ENCODE results near the gene FABP7. TPM values are rescaled to one million over a fixed set of nuclear protein-coding genes. Genes with fewer than 3 reads are reported as not detected.
"Not testable (repeated sequence)": the region's sequence is repeated elsewhere in the genome, so short reads cannot be mapped to it uniquely, and the experiment has no call there.

Gene FABP7
- total RNA-seq, 2 donors from 2014 or later = not detected

DNA sequence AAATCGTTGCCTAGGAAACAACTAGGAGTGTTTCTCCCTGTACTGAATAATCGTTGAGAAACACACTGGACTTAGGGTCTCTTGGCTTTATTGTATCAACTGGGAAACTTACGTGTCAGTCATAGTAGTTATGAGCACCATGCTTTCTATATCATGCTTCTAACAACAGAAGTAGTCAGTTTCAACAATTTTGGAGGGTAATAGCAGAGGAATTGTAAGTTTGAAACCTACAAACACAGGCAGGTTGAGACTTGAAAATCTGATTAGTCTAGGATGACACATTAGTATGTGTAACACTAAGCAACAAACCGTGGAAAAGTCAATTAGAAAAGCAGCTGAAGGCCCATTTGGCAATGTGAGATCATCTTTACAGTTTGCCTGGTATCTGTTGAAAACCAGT, 43.9 kb upstream of the FABP7 start:
- no peaks in the 10 kb centered on the region for H3K27me3 ChIP-seq (replicated peaks; ENCODE audit: insufficient read depth)
- no peak overlapping the region for H3K27ac ChIP-seq
- ATAC-seq (ENCODE audit: insufficient number of reproducible peaks, low FRiP score, low read depth) (no peak), DNase-seq (ENCODE audit: low spot score) (no peak)
- no peaks in the 10 kb centered on the region for H3K4me1 ChIP-seq (ENCODE audit: control insufficient read depth in 1 of 2, low read depth in 2 of 2)
- no peaks in the 10 kb centered on the region for H3K36me3 ChIP-seq
- H3K9me3 ChIP-seq = no peaks in the 10 kb centered on the region
- H3K4me3 ChIP-seq = no peak overlapping the region
- TF ChIP-seq, protein P1, sequence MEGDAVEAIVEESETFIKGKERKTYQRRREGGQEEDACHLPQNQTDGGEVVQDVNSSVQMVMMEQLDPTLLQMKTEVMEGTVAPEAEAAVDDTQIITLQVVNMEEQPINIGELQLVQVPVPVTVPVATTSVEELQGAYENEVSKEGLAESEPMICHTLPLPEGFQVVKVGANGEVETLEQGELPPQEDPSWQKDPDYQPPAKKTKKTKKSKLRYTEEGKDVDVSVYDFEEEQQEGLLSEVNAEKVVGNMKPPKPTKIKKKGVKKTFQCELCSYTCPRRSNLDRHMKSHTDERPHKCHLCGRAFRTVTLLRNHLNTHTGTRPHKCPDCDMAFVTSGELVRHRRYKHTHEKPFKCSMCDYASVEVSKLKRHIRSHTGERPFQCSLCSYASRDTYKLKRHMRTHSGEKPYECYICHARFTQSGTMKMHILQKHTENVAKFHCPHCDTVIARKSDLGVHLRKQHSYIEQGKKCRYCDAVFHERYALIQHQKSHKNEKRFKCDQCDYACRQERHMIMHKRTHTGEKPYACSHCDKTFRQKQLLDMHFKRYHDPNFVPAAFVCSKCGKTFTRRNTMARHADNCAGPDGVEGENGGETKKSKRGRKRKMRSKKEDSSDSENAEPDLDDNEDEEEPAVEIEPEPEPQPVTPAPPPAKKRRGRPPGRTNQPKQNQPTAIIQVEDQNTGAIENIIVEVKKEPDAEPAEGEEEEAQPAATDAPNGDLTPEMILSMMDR (IDR thresholded peaks at IDR 0.05) = no peak

DNA sequence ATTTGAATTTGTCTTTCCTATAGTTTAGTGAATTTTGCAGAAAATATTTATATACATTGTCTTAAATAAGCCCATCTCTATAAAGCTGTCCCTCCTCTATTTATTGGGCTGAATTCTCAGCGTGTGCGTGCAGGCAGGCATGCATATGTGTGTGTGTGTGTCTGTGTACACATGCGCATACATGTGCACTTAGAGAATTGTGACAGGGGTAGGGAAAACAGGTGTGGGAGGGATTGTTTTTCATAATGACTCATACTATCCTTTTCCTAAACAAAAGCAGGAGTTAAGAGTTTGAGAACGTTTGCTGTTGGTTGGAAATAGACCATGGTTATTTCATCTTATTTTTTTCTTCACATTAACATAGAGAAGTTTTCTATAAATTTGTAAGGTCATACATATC, 43.4 kb upstream of the FABP7 start:
- no peaks in the 10 kb centered on the region for H3K4me1 ChIP-seq (ENCODE audit: control insufficient read depth in 1 of 2, low read depth in 2 of 2)
- no peak overlapping the region for H3K4me3 ChIP-seq
- ATAC-seq (ENCODE audit: insufficient number of reproducible peaks, low FRiP score, low read depth) (no peak), DNase-seq (ENCODE audit: low spot score) (no peak)
- no peaks in the 10 kb centered on the region for H3K36me3 ChIP-seq
- TF ChIP-seq, protein P1 (IDR thresholded peaks at IDR 0.05) = no peak
- H3K27ac ChIP-seq = no peak overlapping the region
- H3K27me3 ChIP-seq (replicated peaks; ENCODE audit: insufficient read depth) = no peaks in the 10 kb centered on the region
- no peaks in the 10 kb centered on the region for H3K9me3 ChIP-seq

DNA sequence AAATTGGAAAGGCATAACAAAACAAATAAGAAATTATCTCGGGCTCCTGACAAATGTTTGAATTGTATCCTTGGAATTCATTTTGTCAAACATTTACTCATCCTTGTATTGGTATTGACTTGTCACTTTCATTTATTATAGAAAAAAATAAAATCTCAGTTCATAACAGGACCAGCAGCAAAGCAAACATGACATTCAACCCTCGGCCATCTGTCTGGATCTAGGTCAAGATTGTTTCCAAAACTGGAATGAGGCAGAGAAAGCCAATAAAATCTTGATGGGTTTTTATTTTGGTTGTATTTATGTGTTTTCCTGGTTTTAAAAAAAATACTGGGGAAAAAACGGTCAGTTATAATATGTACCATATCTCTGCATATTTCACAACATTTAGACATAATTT, 42.9 kb upstream of the FABP7 start:
- H3K27me3 ChIP-seq (replicated peaks; ENCODE audit: insufficient read depth) = no peaks in the 10 kb centered on the region
- H3K27ac ChIP-seq = no peak overlapping the region
- no peak for ATAC-seq (ENCODE audit: insufficient number of reproducible peaks, low FRiP score, low read depth)
- H3K36me3 ChIP-seq = no peaks in the 10 kb centered on the region
- H3K9me3 ChIP-seq = no peaks in the 10 kb centered on the region
- no peak for DNase-seq (ENCODE audit: low spot score)
- H3K4me3 ChIP-seq = no peak overlapping the region
- TF ChIP-seq, protein P1 (IDR thresholded peaks at IDR 0.05) = no peak
- H3K4me1 ChIP-seq (ENCODE audit: control insufficient read depth in 1 of 2, low read depth in 2 of 2) = no peaks in the 10 kb centered on the region

DNA sequence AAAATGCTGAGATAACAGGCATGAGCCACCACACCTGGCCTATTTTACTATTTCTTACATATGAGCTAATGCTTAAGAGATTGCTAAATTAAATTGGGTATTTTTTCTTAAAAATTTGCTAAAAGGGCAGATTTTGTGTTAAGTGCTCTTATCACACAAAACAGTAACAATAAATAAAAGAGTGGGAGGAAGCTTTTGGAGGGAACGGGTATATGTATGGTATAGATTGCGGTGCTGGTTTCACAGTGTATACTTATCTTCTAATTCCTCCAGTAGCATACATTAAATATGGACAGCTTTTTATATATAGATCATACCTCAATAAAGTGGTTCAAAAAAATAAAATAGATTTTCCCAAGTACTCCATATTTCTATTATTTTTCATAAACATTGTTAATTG, 39.4 kb upstream of the FABP7 start:
- H3K4me3 ChIP-seq = no peak overlapping the region
- no peak for ATAC-seq (ENCODE audit: insufficient number of reproducible peaks, low FRiP score, low read depth)
- no peaks in the 10 kb centered on the region for H3K4me1 ChIP-seq (ENCODE audit: control insufficient read depth in 1 of 2, low read depth in 2 of 2)
- no peak for DNase-seq (ENCODE audit: low spot score)
- H3K27me3 ChIP-seq (replicated peaks; ENCODE audit: insufficient read depth) = no peaks in the 10 kb centered on the region
- no peaks in the 10 kb centered on the region for H3K36me3 ChIP-seq
- TF ChIP-seq, protein P1 (IDR thresholded peaks at IDR 0.05) = no peak
- no peaks in the 10 kb centered on the region for H3K9me3 ChIP-seq
- no peak overlapping the region for H3K27ac ChIP-seq

DNA sequence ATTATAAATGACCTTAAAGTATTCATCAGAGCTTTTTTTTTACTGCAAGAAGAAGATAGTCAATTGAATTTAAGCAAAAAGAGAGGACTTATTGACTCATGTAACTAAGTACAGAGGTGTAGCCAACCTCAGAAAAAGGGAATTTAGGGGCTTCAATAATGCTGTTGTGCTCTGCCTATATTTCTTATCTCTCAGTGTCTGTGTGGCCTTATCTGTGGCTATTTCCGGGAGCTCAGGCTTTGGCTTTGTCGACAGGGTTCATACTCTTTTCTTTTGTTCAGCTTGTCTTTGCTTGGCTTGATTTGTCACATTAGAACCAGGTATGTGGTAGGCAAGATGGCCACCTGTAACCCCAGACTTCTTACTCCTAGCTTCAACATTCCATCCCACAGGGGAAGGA, 38.6 kb upstream of the FABP7 start:
- Histone ChIP-seq H3K9me3 (no peaks in the 10 kb centered on the region), H3K27ac (no peak overlapping the region), H3K4me3 (no peak overlapping the region), H3K36me3 (no peaks in the 10 kb centered on the region), H3K4me1 (ENCODE audit: control insufficient read depth in 1 of 2, low read depth in 2 of 2) (no peaks in the 10 kb centered on the region), H3K27me3 (replicated peaks; ENCODE audit: insufficient read depth) (no peaks in the 10 kb centered on the region)
- DNase-seq (ENCODE audit: low spot score) (no peak), ATAC-seq (ENCODE audit: insufficient number of reproducible peaks, low FRiP score, low read depth) (no peak)
- TF ChIP-seq, protein P1 (IDR thresholded peaks at IDR 0.05) = no peak

DNA sequence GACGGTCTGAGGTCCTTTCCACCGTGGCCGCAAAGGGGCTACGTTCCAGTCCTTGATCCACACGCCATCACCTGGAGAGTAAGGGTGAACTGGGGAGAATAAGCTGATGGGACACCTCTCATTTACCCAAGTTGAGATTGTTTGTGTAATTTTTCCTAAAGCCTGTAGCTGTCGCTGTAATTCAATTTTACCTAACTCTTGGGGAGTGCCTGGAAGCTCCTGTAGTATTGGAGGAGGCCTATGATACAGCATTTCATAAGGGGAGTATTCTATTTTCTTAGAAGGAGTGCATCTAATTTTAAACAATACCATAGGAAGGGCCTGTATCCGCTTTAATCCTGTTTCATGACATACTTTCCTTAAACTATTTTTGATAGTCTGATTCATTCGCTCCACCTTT, 35.3 kb upstream of the FABP7 start:
- H3K27me3 ChIP-seq (replicated peaks; ENCODE audit: insufficient read depth); ATAC-seq (ENCODE audit: insufficient number of reproducible peaks, low FRiP score, low read depth); H3K4me1 ChIP-seq (ENCODE audit: control insufficient read depth in 1 of 2, low read depth in 2 of 2); H3K4me3 ChIP-seq; H3K27ac ChIP-seq; H3K36me3 ChIP-seq; DNase-seq (ENCODE audit: low spot score); H3K9me3 ChIP-seq: not testable (repeated sequence)

DNA sequence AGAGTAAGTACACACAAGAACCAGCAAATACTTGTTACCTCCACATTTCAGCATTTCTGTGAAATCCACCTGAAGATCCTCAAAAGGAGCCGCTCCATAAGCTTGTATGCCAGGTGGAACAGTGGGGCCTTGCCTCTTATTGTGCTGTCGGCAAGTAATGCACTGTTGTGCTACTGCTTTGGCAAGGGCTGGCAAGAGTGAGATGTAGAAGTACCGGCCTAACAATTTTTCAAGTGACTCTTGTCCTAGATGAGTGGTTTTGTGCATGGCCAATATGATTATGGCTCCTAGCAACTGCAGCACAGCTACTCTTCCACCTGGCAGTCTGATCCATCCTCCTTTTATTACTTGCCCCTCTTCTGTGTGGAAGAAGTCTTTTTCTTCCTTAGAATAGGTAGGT, 34.7 kb upstream of the FABP7 start:
- not testable (repeated sequence) for H3K36me3 ChIP-seq; H3K4me1 ChIP-seq (ENCODE audit: control insufficient read depth in 1 of 2, low read depth in 2 of 2); H3K27me3 ChIP-seq (replicated peaks; ENCODE audit: insufficient read depth); H3K9me3 ChIP-seq; ATAC-seq (ENCODE audit: insufficient number of reproducible peaks, low FRiP score, low read depth); H3K27ac ChIP-seq; DNase-seq (ENCODE audit: low spot score); H3K4me3 ChIP-seq

Measured in thoracic aorta (tissue), 2 donors.